Activated CD8-positive, alpha-beta memory T cell treated with anti-CD3 and anti-CD28 coated beads for 4 hours (primary cell): ENCODE data around the gene DAZAP1.

ENCODE experiments used
- DNase-seq, 2 donors: peaks; one replicate each; pipeline ENCODE4 v3.0.0-alpha.2; 2020; ENCODE audit warnings: low read depth in 2 of 2

The DAZAP1 gene

GRCh38 chr19:1457031-1457739, 49.8 kb downstream of the DAZAP1 start:
- DNase-seq, result no peak

GRCh38 chr19:1457892-1458291, 50.5 kb downstream of the DAZAP1 start:
- DNase-seq, result no peak

GRCh38 chr19:1459479-1459878, 52.1 kb downstream of the DAZAP1 start:
- DNase-seq, result no peak

GRCh38 chr19:1460033-1460995, 52.9 kb downstream of the DAZAP1 start:
- DNase-seq, result no peak

- DNase-seq, result no peak
These were observed 54.5 kb downstream of the DAZAP1 start for GRCh38 chr19:1461862-1462261.

- DNase-seq, result no peak
These were observed 58.0 kb downstream of the DAZAP1 start for GRCh38 chr19:1465191-1466016.

- DNase-seq, result no peak
These were observed 58.7 kb downstream of the DAZAP1 start for GRCh38 chr19:1466018-1466460.

GRCh38 chr19:1466461-1467214, 59.3 kb downstream of the DAZAP1 start:
- DNase-seq, result no peak

- DNase-seq, result no peak
These were observed 59.8 kb downstream of the DAZAP1 start for GRCh38 chr19:1467215-1467489.

- DNase-seq, result no peak
These were observed 60.3 kb downstream of the DAZAP1 start for GRCh38 chr19:1467490-1468273.

GRCh38 chr19:1468274-1468820, 61.0 kb downstream of the DAZAP1 start:
- no peak for DNase-seq

- no peak for DNase-seq
These were observed 61.5 kb downstream of the DAZAP1 start for GRCh38 chr19:1468821-1469254.

- DNase-seq, result no peak
These were observed 62.1 kb downstream of the DAZAP1 start for GRCh38 chr19:1469255-1470054.

- DNase-seq, result no peak
These were observed 62.6 kb downstream of the DAZAP1 start for GRCh38 chr19:1470055-1470304.

GRCh38 chr19:1470305-1471009, 63.1 kb downstream of the DAZAP1 start:
- DNase-seq, result peak; percentile 45 to 47

GRCh38 chr19:1471010-1471514, 63.7 kb downstream of the DAZAP1 start:
- no peak for DNase-seq

- DNase-seq, result no peak
These were observed 64.3 kb downstream of the DAZAP1 start for GRCh38 chr19:1471515-1472160.
